ENCODE measurements around the gene HOXA2. TPM values are rescaled to one million over a fixed set of nuclear protein-coding genes. Genes with fewer than 3 reads are reported as not detected.
A peak's percentile ranks its signal among the peaks of the same experiment; 100 is the strongest.

Gene HOXA2
- 1 to 10 TPM; 3.2 to 4.3 (median 3.3) TPM for total RNA-seq
- long read RNA-seq, donor 1: 0 reads
- long read RNA-seq, donor 2: 0 reads

- Histone ChIP-seq H3K4me1 (ENCODE audit: low read depth) (peaks cover 21% of the 10 kb centered on the region), H3K36me3 (ENCODE audit: low read depth) (no peaks in the 10 kb centered on the region), H3K4me3 (no peak within 1 kb of the TSS), H3K9me3 (no peaks in the 10 kb centered on the region)
- intact Hi-C loops (cut with DNase I, micrococcal nuclease): no loop called here
- TF ChIP-seq, protein P1, sequence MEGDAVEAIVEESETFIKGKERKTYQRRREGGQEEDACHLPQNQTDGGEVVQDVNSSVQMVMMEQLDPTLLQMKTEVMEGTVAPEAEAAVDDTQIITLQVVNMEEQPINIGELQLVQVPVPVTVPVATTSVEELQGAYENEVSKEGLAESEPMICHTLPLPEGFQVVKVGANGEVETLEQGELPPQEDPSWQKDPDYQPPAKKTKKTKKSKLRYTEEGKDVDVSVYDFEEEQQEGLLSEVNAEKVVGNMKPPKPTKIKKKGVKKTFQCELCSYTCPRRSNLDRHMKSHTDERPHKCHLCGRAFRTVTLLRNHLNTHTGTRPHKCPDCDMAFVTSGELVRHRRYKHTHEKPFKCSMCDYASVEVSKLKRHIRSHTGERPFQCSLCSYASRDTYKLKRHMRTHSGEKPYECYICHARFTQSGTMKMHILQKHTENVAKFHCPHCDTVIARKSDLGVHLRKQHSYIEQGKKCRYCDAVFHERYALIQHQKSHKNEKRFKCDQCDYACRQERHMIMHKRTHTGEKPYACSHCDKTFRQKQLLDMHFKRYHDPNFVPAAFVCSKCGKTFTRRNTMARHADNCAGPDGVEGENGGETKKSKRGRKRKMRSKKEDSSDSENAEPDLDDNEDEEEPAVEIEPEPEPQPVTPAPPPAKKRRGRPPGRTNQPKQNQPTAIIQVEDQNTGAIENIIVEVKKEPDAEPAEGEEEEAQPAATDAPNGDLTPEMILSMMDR (IDR thresholded peaks at IDR 0.05): no peak
- peak; percentile 62 to 77 (median 74) for DNase-seq
- ATAC-seq: peak; percentile 37
Measured at GRCh38 chr7:27102581-27103442, at the start of gene HOXA2. Gene HOXA2, minus strand, starts transcription at chr7:27102683. Its CDS starts 183 bp downstream, at chr7:27102500.

GRCh38 chr7:27151341-27151930, 49.0 kb upstream of the HOXA2 start:
- intact Hi-C loops (cut with DNase I, micrococcal nuclease): loop anchor here in 1 of 2 donors (10.0 kb wide), 1 partner anchor 777 kb away; no protein-coding TSS in a partner anchor
- peaks cover 44% of the 10 kb centered on the region for H3K4me1 ChIP-seq (ENCODE audit: low read depth)
- H3K4me3 ChIP-seq: peak overlapping the region; percentile 74
- no peaks in the 10 kb centered on the region for H3K9me3 ChIP-seq
- no peaks in the 10 kb centered on the region for H3K36me3 ChIP-seq (ENCODE audit: low read depth)
- TF ChIP-seq, protein P1 (IDR thresholded peaks at IDR 0.05): no peak
- ATAC-seq (no peak), DNase-seq (peak in 2 of 3 donors; percentile 59 to 70)

DNA sequence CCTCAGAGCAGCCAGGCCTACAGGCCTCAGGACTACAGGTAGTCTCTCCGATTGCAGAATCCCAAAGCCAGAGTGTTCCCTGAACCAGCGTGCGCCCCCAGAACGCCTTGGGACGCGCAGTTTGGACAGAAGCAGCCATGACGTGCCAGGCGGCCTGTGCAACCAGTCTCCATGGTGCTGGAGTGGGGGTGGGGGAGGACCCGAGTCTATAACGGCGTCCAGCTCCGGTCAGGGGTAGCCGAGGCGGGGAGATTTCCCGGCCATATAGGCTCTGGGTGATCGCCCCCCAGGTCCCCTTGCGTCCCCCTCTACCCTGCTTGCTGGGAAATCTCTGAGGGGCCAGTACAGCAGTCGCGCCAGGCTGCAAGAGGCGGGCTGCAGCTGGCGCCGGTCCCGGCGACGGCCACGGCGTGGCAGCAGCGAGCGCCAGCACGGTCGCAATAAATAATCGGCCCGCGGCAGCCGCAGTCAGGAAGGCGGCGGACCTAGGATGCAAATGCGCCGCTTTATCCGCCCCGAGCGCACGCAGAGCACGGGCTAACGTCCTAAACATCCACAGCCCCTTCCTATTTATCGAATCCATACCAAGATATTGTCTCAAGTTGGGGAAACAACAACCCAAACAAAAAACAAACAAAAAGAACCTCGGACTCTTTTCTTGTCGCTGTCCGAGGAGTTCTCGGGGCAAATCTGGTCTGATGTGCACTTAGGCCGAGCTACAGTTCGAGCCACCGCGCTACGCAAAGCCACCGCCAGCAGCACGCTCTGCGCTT, 48.3 kb upstream of the HOXA2 start:
- peak; percentile 84 to 90 (median 87) for DNase-seq
- intact Hi-C loops (cut with DNase I, micrococcal nuclease): loop anchor here in 1 of 2 donors (10.0 kb wide), 1 partner anchor 776 kb away; no protein-coding TSS in a partner anchor

DNA sequence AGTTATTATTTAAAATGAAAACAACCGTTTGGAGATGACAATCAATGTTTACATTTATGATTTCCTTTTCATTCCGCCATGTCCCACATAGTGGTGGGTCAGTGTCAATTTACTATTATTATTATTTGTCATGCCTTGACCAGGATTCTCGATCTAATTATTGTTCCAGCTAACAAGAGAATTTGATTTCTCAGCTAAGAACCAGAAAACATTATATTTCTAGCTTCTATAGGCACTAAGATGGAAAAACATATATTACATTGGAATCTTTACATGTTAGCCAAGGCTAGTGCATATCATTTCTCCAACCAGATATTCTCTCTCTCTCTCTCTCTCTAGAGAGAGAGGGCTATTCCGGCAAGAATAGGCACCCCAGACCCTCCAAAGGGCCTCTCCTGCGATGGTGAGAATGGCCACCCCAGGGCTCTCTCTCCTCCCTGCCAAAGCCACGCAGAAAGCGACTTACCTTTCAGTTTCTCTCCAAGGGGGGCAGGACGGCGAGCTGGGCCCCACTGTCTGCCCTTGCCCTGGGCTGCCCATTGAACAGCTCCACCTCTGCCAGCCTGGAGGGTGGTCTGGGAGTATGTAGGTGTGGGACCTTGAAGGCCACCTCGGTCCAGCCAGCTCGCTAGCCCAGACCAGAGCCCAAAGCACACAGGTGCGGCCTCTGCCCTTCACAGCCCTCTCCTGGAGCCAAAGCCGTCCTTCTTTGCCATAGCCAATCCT, 47.5 kb upstream of the HOXA2 start:
- peak overlapping the region; percentile 74 for H3K4me3 ChIP-seq
- DNase-seq: peak in 2 of 3 donors; percentile 52 to 61
- intact Hi-C loops (cut with DNase I, micrococcal nuclease): loop anchor here (5.0 to 10.0 kb wide), 2 partner anchors 468 to 775 kb away; no protein-coding TSS in a partner anchor
- H3K9me3 ChIP-seq: no peaks in the 10 kb centered on the region
- H3K36me3 ChIP-seq (ENCODE audit: low read depth): no peaks in the 10 kb centered on the region
- peaks cover 41% of the 10 kb centered on the region for H3K4me1 ChIP-seq (ENCODE audit: low read depth)
- TF ChIP-seq, protein P1 (IDR thresholded peaks at IDR 0.05): no peak
- ATAC-seq: no peak

More for the DNA sequence above, 48.3 kb upstream of the HOXA2 start:
- Histone ChIP-seq H3K4me3 (peak overlapping the region; percentile 74), H3K9me3 (no peaks in the 10 kb centered on the region), H3K4me1 (ENCODE audit: low read depth) (peaks cover 43% of the 10 kb centered on the region), H3K36me3 (ENCODE audit: low read depth) (no peaks in the 10 kb centered on the region)
- TF ChIP-seq, protein P1 (IDR thresholded peaks at IDR 0.05): peak; percentile 94
- ATAC-seq: peak; percentile 55
